GM23248 (cell line): ENCODE results near the gene ARCN1. TPM values are rescaled to one million over a fixed set of nuclear protein-coding genes. Genes with fewer than 3 reads are reported as not detected.
"Not testable (repeated sequence)": the region's sequence is repeated elsewhere in the genome, so short reads cannot be mapped to it uniquely, and the experiment has no call there.

Experiments used
- DNase-seq: peaks from one replicate; pipeline ENCODE4 v3.0.0-alpha.2; 2015
- H2AFZ ChIP-seq: fragments of 200-600 bp; sonication (generic); 2 replicates; pipeline ENCODE4 v1.6.1; 2016; ENCODE audit warnings: antibody characterized with exemption
- H3F3A ChIP-seq: fragments of 200-600 bp; sonication (generic); 2 replicates; pipeline ENCODE4 v1.6.1; 2016; ENCODE audit warnings: mild to moderate bottlenecking, antibody characterized with exemption, mixed run types; ENCODE audit not compliant: insufficient read depth
- H3K27ac ChIP-seq: fragments of 200-600 bp; sonication (generic); 2 replicates; pipeline ENCODE4 v1.5.1; 2016; ENCODE audit warnings: mild to moderate bottlenecking
- H3K27me3 ChIP-seq: fragments of 200-600 bp; sonication (generic); replicated peaks from 2 replicates; pipeline ENCODE4 v1.6.1; 2016; ENCODE audit warnings: mild to moderate bottlenecking; ENCODE audit not compliant: insufficient read depth
- H3K36me3 ChIP-seq: fragments of 200-600 bp; sonication (generic); 2 replicates; pipeline ENCODE4 v1.6.1; 2016; ENCODE audit warnings: low read depth, mild to moderate bottlenecking
- H3K4me1 ChIP-seq: fragments of 200-600 bp; sonication (generic); 2 replicates; pipeline ENCODE4 v1.6.1; 2016; ENCODE audit warnings: mild to moderate bottlenecking; ENCODE audit not compliant: insufficient read depth
- H3K4me2 ChIP-seq: fragments of 200-600 bp; sonication (generic); one replicate; pipeline ENCODE4 v1.6.1; 2016; ENCODE audit warnings: mild to moderate bottlenecking; ENCODE audit not compliant: unreplicated experiment
- H3K4me3 ChIP-seq: fragments of 200-600 bp; sonication (generic); 2 replicates; pipeline ENCODE4 v1.5.1; 2016; ENCODE audit warnings: mild to moderate bottlenecking
- H3K79me2 ChIP-seq: fragments of 200-600 bp; sonication (generic); 2 replicates; pipeline ENCODE4 v1.6.1; 2016; ENCODE audit warnings: mild to moderate bottlenecking; ENCODE audit not compliant: insufficient read depth
- H3K9ac ChIP-seq: fragments of 200-600 bp; sonication (generic); 2 replicates; pipeline ENCODE4 v1.6.1; 2016; ENCODE audit warnings: mild to moderate bottlenecking
- H3K9me2 ChIP-seq: fragments of 200-600 bp; sonication (generic); 2 replicates; pipeline ENCODE4 v1.6.1; 2016; ENCODE audit warnings: mixed run types, mild to moderate bottlenecking, moderate library complexity; ENCODE audit not compliant: insufficient read depth
- H3K9me3 ChIP-seq: fragments of 200-600 bp; sonication (generic); one replicate; pipeline ENCODE4 v1.6.1; 2017; ENCODE audit warnings: low read depth
- H4K20me1 ChIP-seq: fragments of 200-600 bp; sonication (generic); 2 replicates; pipeline ENCODE4 v1.6.0; 2016; ENCODE audit not compliant: insufficient read depth
- EZH2 ChIP-seq: fragments of 200-600 bp; sonication (generic); IDR thresholded peaks from 2 replicates; pipeline ENCODE4 v1.6.1; 2018; ENCODE audit warnings: antibody characterized with exemption, mild to moderate bottlenecking; ENCODE audit not compliant: insufficient read depth, poor library complexity, severe bottlenecking
- EZH2phosphoT487 ChIP-seq: fragments of 200-600 bp; sonication (generic); IDR thresholded peaks from 2 replicates; pipeline ENCODE4 v1.6.1; 2018; ENCODE audit warnings: antibody characterized with exemption, moderate library complexity, mild to moderate bottlenecking, low read depth; ENCODE audit not compliant: insufficient read depth
- WGBS, 2 experiments: methylation state at CpG; one replicate each; pipeline ENCODE4 v1.1.6; 2015 to 2017; ENCODE audit warnings: low lambda C conversion rate in 2 of 2, low coverage in 1 of 2; ENCODE audit errors: missing lambda C conversion rate in 2 of 2; 5-methylcytosine and 5-hydroxymethylcytosine counted together
- in situ Hi-C: fragments of 300-500 bp; cut with MboI; formaldehyde crosslinking; loops from 2 replicates; pipeline ENCODE4 v1.15.0; 2020
- polyA plus RNA-seq: library from polyadenylated mRNA; unstranded; fragments of >200 nt; fragmentation: Nextera tagmentation; extraction: Ambion mirVana; gene quantifications from 2 replicates; pipeline ENCODE4 v1.2.1, GENCODE V29; 2016
- total RNA-seq: library from RNA; depleted of rRNA; stranded (reverse); fragments of >200 nt; shearing (Covaris generic); gene quantifications from 2 replicates; pipeline ENCODE4 v1.2.3, GENCODE V29; 2014

Gene ARCN1
- total and polyA plus RNA-seq, 2 experiments from 2014 or later, result 187 to 190 TPM

- Histone ChIP-seq H3K4me2 (no peak overlapping the region), H3K27ac (no peak overlapping the region), H3K36me3 (peaks cover 81% of the 10 kb centered on the region), H3K4me1 (no peaks in the 10 kb centered on the region), H4K20me1 (no peaks in the 10 kb centered on the region), H3K9ac (no peak overlapping the region), H3K9me2 (no peaks in the 10 kb centered on the region), H3K9me3 (no peaks in the 10 kb centered on the region), H3K4me3 (no peak overlapping the region), H2AFZ (no peak overlapping the region), H3K79me2 (peaks cover 97% of the 10 kb centered on the region), H3K27me3 (no peaks in the 10 kb centered on the region), H3F3A (peaks cover 49% of the 10 kb centered on the region)
- TF ChIP-seq EZH2phosphoT487, result no peak
- WGBS, 2 experiments, result 84 to 89% methylated on average over 16 of the region's 16 CpGs
- no peak for DNase-seq
- in situ Hi-C loops, result no loop called here
Measured at GRCh38 chr11:118596224-118597146, 24.3 kb downstream of the ARCN1 start.

GRCh38 chr11:118597556-118597955 is 25.3 kb downstream of the ARCN1 start:
- no peaks in the 10 kb centered on the region for H3K27me3 ChIP-seq
- WGBS, 2 experiments, result 80 to 81% methylated on average over 9 of the region's 9 CpGs
- no peaks in the 10 kb centered on the region for H3K4me1 ChIP-seq
- no peak overlapping the region for H3K27ac ChIP-seq
- no peak overlapping the region for H3K4me3 ChIP-seq
- H3K79me2 ChIP-seq, result peaks cover 95% of the 10 kb centered on the region
- no peaks in the 10 kb centered on the region for H3K9me3 ChIP-seq
- no peak overlapping the region for H2AFZ ChIP-seq
- H3K36me3 ChIP-seq, result peaks cover 84% of the 10 kb centered on the region
- DNase-seq, result no peak
- no peak for TF ChIP-seq EZH2
- TF ChIP-seq EZH2phosphoT487, result no peak
- in situ Hi-C loops, result no loop called here
- peaks cover 53% of the 10 kb centered on the region for H3F3A ChIP-seq
- no peak overlapping the region for H3K4me2 ChIP-seq
- H4K20me1 ChIP-seq, result no peaks in the 10 kb centered on the region
- no peaks in the 10 kb centered on the region for H3K9me2 ChIP-seq
- no peak overlapping the region for H3K9ac ChIP-seq

GRCh38 chr11:118602331-118602730 is 30.1 kb downstream of the ARCN1 start:
- Histone ChIP-seq H3K9ac (peak overlapping the region; percentile 14; the same call in 1 of the 2 replicates), H3F3A (peaks cover 77% of the 10 kb centered on the region), H3K9me3 (no peaks in the 10 kb centered on the region), H3K79me2 (peaks cover 47% of the 10 kb centered on the region), H4K20me1 (no peaks in the 10 kb centered on the region), H3K4me2 (no peak overlapping the region), H3K4me3 (no peak overlapping the region), H3K9me2 (no peaks in the 10 kb centered on the region), H3K36me3 (peaks cover 46% of the 10 kb centered on the region), H2AFZ (no peak overlapping the region), H3K27me3 (no peaks in the 10 kb centered on the region), H3K4me1 (peaks cover 33% of the 10 kb centered on the region), H3K27ac (peak overlapping the region; percentile 95)
- WGBS, 2 experiments, result 17 to 25% methylated on average over 3 of the region's 3 CpGs
- in situ Hi-C loops, result no loop called here
- TF ChIP-seq EZH2phosphoT487 (no peak), EZH2 (no peak)
- no peak for DNase-seq

GRCh38 chr11:118603709-118604108 is 31.5 kb downstream of the ARCN1 start:
- H3K4me3 ChIP-seq, in situ Hi-C loops, H4K20me1 ChIP-seq, H3K4me2 ChIP-seq, H3K9me3 ChIP-seq, H2AFZ ChIP-seq, H3K27me3 ChIP-seq, DNase-seq, H3K9me2 ChIP-seq: not testable (repeated sequence)
- H3K27ac ChIP-seq, result peak overlapping the region; percentile 95
- peaks cover 34% of the 10 kb centered on the region for H3K4me1 ChIP-seq
- peaks cover 35% of the 10 kb centered on the region for H3K79me2 ChIP-seq
- 59 to 62% methylated on average over 8 of the region's 8 CpGs for WGBS, 2 experiments
- H3F3A ChIP-seq, result peaks cover 68% of the 10 kb centered on the region
- peak overlapping the region; percentile 80 for H3K9ac ChIP-seq
- peaks cover 36% of the 10 kb centered on the region for H3K36me3 ChIP-seq
